GM19023 (cell line): ENCODE measurements around the gene FAM187B.
"Not testable (repeated sequence)": the region's sequence is repeated elsewhere in the genome, so short reads cannot be mapped to it uniquely, and the experiment has no call there.

Experiments used
- ATAC-seq: cut with Tn5 transposase; IDR thresholded peaks from one replicate; pipeline ENCODE4 v1.9.1; 2021; ENCODE audit warnings: mild to moderate bottlenecking, moderate library complexity; ENCODE audit not compliant: unreplicated experiment

Gene FAM187B

DNA sequence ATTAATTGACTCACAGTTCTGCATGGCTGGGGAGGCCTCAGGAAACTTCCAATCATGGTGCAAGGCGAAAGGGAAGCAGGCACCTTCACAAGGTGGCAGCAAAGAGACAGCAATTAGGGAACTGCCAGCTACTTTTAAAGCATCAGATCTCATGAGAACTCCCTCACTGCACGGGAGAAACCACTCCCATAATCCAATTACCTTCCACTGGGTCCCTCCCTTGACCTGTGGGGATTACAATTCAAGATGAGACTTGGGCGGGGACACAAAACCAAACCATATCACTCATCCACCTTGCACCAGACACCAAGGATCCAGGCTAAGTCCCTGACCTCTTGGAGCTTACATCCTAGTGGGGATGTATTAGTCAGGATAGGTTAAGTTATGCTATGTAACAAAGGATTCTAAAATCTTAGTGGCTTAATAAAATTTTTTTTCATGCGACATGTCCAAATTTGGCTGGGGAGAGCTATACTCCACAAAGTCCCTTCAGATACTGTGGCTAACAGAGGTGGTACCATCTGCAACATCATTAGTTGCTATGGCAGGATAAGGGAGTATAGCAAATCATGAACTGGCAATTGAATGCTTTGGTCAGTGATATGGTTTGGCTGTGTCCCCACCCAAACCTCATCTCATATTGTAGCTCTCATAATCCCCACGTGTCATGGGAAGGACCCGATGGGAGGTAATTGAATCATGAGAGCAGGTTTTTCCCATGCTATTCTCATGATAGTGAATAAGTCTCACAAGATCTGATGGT is 8.3 kb upstream of the FAM187B start:
- ATAC-seq: no peak

DNA sequence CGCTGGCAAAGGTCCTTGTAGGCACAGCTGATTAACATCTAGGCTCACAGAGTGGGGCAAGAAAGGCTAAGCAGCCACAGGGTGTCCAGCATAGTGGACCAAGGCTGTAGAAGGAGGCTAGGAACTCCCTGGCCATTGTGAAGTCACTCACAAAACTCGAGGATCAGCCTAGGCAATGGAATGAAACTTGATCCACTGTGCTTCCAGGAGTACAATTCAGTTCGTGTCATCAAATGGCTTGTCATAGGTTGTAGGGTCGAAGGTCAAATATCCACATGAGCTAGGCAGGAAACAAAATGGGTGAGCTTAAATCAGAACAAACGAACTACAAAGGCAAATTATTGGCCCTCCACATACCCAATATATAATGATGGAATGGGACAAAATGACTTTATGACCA is 4.4 kb upstream of the FAM187B start:
- no peak for ATAC-seq

DNA sequence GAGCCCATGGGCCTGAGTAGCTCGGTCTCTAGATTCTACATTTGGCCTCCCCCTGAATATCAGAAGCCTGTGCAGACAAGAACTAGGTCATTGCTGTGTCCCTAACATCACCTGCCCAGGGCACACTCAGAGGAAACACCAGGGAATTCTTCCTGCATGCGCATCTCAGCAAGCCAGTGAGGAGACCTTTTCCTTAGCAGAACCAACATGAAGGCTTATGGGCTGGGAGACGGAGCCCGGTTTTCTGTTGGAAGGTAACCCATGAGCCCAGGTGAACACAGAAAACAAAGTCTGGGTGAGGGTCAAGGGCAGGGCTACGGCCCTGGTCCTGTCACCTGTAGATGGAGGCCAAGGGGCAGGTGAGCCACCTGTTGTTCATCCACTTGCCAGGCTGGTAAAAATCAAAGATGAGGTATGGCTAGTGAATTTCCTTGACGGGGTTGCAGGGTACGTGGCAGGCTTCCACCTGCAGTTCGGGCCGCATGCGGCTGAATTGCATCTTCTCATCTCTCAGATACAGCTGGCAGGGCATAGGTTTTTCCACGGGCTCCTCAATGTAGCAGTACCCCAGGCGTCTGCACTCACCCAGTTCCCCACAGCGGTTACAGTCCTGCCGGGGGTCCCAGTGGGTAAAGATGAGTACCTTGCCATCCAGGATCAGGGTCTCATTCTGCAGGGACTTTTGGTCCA is 3.6 kb upstream of the FAM187B start:
- no peak for ATAC-seq

DNA sequence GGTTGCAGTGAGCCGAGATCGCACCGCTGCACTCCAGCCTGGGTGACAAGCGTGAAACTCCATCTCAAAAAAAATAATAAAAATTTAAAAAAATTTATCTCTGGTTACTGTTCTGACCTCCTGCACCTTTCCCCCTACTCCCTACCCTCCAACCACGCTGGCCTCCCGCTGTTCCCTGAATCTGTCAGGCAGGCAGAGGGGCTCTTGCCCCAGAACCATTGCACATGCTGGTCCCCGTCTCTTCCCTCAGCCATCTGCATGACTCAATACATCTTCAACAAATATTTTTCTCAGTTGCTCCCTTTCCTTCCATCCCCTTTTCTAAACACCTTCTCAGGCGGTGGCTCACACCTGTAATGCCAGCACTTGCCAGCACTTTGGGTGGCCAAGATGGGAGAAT is 1.1 kb upstream of the FAM187B start:
- no peak for ATAC-seq

DNA sequence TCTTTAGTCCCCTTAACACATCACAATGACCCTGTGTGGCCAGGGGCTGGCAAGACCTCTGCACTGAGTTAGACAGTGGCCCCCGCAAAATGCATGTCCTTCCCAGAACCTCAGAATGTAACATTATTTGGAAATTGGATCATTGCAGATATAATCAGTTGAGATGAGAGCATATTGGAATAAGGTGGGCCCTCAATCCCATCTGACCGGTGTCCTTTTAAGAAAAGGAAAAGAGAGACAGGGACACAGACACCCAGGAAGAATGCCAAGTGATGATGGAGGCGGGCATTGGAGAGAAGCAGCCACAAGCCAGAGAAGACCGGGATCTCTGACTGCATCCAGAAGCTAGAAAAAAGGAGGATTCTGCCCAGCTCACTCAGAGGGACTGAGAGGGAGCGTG is 1.8 kb downstream of the FAM187B start:
- no peak for ATAC-seq

DNA sequence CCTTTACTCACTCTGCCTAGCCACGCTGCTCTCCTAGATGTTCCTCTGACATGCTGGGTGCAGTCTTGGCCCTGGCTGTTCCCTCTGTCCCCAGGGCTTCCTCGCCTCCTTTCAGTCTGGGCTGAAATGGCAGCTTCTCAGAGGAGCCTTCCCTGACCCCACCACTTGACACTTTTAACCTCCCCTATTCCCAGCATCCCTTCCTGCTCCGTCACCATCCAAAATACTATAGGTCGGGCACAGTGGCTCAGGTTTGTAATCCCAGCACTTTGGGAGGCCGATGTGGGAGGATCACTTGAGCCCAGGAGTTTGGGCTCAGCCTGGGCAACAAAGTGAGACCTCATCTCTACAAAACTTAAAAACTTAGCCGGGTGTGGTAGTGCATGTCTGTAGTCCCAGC is 2.6 kb downstream of the FAM187B start:
- no peak for ATAC-seq

DNA sequence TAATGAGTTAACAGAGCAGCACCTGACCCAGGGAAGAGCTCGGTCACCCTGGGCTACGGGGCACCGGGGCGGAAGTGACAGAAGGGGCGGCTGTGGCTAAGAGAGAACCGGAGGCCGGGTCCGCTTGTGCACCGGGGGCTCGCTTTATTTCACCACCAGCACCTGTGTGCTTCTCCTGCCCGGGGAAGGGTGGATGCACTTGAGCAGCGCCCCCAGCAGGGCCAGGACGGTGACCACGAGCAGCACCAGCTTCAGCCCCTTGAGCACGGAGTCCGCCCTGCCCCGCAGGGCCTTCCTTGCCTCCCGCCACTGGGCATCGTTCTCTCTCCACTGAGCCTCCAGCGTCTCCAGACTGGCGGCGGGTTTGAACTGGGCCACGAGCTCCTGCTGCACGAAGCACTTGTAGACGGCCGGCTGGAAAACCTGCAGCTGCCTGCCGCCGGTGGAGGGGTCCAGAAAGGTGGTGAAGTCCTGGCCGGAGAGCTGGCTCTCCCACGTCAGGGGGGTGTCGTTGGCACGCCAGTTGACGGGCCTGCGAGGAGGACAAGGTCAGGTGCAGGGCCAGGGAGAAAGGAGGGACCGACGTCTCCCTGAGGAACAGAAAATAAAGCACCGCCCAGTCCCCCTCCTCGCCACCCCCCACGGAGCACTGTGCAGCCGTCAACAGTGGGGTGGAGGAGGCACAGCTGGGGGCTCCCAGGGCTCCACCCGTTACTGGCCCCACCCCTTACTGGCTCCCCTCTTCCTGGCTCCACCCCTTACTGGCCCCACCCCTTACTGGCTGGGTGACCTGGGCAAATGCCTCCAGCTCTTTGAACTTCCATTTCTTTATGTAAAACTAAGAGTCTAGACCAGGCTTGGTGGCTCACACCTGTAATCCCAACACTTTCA is 3.6 kb downstream of the FAM187B start:
- ATAC-seq: no peak

DNA sequence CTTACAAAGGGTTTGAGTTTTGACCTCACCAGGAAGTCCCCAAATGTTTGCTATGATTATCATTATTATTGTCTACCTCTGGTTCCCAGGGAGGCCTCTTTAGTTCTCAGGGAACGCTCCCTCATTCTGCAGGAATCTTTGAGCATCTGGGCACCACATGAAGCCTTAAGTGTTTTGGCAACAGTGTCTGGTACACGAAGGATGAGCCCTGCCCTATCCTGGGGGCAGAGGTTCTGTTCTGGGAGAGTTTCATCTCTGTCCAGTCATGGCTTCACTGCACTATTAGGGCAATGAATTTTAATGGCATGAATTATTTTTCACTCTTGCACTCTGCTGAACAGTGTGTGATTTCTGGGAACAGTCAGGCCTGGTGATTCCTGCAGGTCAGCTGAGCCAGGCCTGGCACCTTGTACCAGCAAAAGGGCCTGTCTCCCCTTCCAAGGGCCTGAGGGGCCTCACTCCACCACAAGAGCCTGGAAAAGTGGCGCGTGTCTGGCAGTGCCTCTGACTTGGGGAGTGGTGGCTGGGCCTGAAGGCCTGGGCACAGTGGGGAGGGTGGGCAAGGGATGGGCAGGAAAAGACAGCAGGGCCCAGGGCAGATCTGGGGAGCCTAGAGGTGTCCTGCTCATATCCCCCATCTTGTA is 4.6 kb downstream of the FAM187B start:
- no peak for ATAC-seq

DNA sequence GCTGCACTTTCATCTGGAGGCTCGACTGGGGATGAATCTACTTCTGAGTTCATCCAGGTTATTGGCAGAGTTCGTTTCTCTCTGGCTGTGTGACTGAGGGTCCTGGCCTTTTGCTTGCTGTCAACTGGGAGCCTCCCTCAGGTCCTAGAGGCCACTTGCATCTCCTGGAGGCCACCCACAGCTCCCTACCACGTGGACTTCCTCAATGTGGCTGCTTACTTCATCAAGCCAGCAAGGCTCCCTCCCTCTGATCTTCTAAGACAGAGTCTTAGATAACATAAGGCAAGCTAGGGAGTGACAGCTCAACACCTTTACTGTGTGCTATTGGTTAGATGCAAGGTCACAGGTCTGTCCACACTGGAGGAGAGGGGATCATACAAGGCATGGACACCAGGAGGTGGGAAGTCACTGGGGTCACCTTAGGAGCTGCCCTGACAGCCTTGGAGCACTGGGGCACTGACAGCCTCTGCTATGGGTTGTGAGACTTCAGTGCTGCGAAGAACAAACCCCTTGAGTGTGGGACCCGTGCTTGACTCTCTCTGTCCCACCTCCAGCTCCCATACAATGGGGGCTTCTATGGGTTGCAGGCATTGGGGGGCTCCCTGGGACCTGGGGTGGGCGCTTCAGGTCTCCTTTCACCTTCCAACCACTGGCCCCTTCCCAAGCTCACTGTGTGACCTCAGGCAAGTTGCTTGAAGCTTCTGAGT is 5.3 kb downstream of the FAM187B start:
- ATAC-seq: no peak

DNA sequence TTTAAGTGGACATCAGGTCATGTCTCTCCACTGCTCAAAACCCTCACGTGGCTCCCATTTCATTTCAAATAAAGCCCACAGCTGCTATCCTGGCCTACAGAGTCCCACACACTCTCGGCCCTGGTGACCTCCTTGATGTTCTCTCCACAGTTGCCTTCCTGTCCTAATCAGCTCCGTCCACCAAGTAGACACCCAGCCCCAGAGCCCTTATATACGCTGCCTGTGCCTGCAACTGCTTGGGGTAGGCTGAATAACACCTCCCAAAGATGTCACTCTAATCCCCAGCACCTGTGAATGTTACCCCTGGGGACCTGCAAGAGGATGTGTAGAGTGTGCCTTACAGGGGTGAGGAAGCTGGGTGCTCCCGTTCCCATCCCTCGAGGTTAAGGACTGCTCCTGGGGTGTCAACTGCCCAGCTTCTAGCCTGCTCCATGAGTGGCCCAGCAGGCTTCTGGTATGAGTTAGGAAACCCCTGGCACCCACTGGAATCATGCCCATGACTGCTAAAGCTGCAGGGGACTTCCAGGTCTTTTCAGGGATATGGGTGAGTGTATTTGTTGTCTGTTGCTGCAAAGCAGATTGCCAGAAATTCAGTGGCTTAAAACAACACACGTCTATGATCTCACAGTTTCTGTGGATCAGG is 6.0 kb downstream of the FAM187B start:
- no peak for ATAC-seq

DNA sequence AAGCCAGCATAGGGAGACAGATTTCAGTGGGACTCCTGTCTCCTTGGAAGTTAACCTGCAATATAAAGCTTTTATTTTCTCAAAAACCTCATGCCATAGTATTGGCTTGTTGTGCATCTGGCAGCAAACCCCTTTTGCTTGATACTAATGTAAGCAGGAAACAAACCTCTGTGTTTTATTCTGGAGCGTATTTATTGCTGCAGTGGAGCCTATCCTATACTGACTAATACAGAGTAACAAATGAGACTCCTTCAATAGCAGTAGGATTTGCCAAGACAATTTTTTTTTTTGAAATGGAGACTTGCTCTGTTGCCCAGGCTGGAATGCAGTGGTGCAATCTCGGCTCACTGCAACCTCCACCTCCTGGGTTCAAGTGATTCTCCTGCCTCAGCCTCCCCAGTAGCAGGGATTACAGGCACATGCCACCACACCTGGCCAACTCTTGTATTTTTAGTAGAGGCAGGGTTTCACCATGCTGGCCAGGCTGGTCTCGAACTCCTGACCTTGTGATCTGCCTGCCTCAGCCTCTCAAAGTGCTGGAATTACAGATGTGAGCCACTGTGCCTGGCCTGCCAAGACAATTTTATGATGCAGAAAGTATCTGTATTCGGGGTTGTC is 7.5 kb downstream of the FAM187B start:
- ATAC-seq: not testable (repeated sequence)

DNA sequence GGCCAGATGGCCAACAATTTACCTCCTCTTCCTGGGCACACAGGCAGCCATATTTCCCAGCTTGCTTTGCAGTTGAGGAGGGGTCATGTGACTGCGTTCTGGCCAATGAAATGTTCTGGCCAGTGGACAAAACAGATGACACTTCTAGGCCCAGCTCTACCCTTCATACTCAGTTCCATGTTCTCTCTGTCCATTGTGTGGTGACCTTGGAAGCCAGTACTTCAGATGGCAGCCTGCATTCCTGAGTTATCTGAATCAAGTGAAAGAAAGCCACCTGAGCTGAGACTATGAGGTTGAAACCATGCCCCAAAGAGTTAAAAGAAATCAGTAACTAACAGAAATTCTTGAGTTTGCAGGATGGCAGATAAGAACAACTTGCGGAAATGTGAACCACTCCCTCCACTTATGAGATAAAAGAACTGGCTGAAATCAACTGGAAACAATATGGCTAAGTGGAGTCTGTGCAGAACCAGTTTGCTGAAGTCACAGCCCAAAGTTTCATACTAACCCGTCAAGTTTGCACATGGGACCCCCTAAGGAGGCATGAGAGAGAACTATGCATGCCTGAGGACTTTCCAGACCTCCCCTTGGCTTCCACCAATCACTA is 8.1 kb downstream of the FAM187B start:
- no peak for ATAC-seq

DNA sequence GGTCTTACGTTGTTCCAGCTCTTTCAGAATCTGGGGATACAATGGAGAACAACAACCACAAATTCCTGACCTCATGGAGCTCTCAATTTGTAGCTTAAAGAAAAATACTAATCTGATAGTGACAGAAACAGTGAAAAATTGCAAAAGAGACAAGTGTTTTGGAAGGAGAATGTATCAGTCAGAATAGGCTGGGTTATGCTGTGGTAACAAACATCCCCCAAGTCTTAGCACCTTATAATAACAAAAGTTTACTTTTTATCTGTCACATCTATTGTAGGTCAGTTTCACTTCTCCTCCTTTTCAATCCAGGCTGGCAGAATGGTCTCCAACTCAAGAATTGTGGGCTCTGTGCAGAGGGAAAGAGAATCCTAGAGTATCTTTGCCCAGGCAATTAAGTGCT is 9.5 kb downstream of the FAM187B start:
- no peak for ATAC-seq

DNA sequence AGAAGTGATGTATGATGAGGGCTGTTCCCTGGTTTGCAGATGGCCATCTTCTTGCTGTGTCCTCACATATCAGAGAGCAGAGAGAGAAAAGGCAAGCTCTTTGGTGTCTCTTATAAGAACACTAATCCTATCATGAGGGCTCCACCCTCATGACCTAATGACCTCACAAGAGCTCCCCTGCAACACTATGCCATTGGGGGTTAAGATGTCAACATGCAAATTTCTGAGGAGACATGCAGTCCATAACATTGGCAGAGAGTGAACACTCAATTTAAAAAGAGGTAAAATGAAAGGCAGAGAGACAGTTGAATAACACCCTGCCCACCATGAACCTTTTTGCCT is 10.9 kb downstream of the FAM187B start:
- ATAC-seq: no peak

DNA sequence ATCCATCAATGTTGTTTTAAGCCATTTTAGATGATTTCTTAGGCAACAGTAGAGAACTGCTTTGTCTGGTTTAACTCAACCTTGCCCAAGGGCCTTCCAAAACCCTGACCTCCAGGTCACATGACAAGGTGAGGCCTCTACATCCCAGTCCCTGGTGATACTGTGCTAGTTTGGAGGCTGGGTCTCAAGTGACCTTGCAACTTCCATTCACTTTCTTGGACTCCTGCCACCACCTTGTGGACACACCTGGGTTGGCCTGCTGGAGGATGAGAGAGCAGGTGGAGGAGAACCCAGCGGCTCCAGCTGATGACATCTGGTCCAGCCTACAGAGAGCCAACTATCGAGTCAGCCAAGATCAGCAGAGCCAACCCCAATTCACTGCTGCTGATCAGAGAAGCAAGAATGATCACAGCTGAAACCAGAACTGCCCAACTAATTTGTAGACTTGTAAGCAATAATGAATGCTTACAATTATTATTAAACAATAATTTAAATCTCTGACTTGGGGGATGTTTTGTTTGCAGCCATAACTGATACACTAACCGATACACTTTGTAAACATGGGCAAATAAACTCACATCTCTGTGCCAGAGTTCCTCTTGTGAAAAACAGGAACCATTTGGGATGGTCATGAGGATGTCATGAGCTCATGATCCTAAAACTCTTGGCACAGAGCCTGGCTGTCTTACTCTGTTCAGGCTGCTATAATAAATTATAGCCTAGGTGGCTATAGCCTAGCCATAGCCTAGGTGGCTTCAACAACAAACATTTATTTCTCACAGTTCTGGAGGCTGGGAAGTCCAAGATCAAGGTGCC is 11.5 kb downstream of the FAM187B start:
- ATAC-seq: no peak

DNA sequence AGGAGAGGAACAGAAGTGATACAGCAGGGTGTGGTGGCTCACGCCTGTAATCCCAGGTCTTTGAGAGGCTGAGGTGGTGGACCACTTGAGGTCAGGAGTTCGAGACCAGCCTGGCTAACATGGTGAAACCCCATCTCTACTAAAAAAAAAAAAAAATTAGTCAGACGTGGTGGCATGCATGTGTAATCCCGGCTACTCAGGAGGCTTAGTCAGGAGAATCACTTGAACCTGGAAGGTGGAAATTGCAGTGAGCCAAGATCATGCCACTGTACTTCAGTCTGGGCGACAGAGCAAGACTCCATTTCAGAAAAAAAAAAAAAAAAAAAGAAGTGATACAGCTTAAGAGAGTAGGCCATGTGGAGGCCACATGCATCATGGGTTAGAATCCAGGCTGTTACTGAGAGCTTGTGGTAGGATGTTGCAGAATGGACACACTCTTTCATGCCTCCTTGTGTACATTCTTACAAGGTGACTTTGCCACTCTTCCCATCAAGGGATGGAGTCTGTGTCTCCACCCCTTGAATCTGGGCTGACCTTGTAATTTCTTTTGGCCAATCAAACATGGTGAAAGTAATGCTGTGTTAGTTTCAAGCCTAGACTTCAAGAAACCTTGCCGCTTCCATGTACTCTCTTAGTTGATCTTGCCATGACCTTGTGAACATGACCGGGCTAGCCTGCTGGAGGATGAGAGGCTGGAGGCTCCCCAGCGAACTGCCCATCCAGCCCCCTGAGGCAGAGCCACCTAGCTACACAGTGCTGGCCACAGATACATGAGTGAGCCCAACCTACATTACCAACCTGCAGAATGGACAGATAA is 12.3 kb downstream of the FAM187B start:
- ATAC-seq: no peak

DNA sequence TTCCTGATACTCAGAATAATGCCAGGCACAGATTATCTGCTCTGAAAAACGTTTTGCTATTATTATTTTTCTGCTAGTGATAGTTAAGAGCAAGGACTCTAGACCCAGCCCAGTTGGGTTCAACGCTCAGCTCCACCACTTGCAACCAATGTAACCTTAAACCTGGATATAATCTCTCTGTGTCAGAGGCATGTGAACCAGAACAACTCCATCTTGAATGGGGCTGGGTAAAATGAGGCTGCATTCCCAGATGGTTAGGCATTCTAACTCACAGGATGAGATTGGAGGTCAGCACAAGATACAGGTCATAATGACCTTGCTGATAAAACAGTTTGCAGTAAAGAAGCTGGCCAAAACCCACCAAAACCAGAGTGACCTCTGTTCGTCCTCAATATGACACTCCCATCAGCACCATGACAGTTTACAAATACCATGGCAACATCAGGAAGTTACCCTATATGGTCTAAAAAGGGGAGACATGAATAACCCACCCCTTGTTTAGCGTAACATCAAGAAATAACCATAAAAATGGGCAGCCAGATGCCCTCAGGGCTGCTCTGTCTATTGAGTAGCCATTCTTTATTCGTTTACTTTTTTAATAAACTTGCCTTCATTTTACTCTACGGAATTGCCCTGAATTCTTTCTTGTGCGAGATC is 13.6 kb downstream of the FAM187B start:
- ATAC-seq: no peak
